Neural progenitor cell (in vitro differentiated cells): ENCODE results near the gene VTA1. TPM values are rescaled to one million over a fixed set of nuclear protein-coding genes. Genes with fewer than 3 reads are reported as not detected.
A peak's percentile ranks its signal among the peaks of the same experiment; 100 is the strongest.
"Not testable (repeated sequence)": the region's sequence is repeated elsewhere in the genome, so short reads cannot be mapped to it uniquely, and the experiment has no call there.

ENCODE experiments used
- DNase-seq: peaks from one replicate; pipeline ENCODE4 v3.0.0-alpha.2; 2016; ENCODE audit warnings: low spot score
- H2AFZ ChIP-seq: fragments of 200-600 bp; sonication (generic); replicated peaks from 2 replicates; pipeline ENCODE4 v1.6.1; 2016; ENCODE audit warnings: antibody characterized with exemption
- H3F3A ChIP-seq: fragments of 200-600 bp; sonication (generic); 2 replicates; pipeline ENCODE4 v1.6.1; 2016; ENCODE audit warnings: antibody characterized with exemption, low read depth
- H3K27ac ChIP-seq: fragments of 200-600 bp; sonication (generic); 2 replicates; pipeline ENCODE4 v1.5.1; 2016; ENCODE audit warnings: mild to moderate bottlenecking
- H3K27me3 ChIP-seq: fragments of 200-600 bp; sonication (generic); 2 replicates; pipeline ENCODE4 v1.6.1; 2016; ENCODE audit warnings: mild to moderate bottlenecking, moderate library complexity
- H3K36me3 ChIP-seq: fragments of 200-600 bp; sonication (generic); 2 replicates; pipeline ENCODE4 v1.5.1; 2016
- H3K4me1 ChIP-seq: fragments of 200-600 bp; sonication (generic); 2 replicates; pipeline ENCODE4 v1.6.1; 2016; ENCODE audit warnings: mixed run types
- H3K4me2 ChIP-seq: fragments of 200-600 bp; sonication (generic); 2 replicates; pipeline ENCODE4 v1.6.1; 2016
- H3K4me3 ChIP-seq: fragments of 200-600 bp; sonication (generic); 2 replicates; pipeline ENCODE4 v1.5.1; 2016
- H3K79me2 ChIP-seq: fragments of 200-600 bp; sonication (generic); 2 replicates; pipeline ENCODE4 v1.6.1; 2016; ENCODE audit warnings: low read depth
- H3K9ac ChIP-seq: fragments of 200-600 bp; sonication (generic); 2 replicates; pipeline ENCODE4 v1.6.1; 2016
- H3K9me3 ChIP-seq: fragments of 200-600 bp; sonication (generic); 2 replicates; pipeline ENCODE4 v1.5.1; 2016; ENCODE audit warnings: low read depth
- H4K20me1 ChIP-seq: fragments of 200-600 bp; sonication (generic); 2 replicates; pipeline ENCODE4 v1.6.1; 2016; ENCODE audit warnings: low read depth
- H3K27ac Mint-ChIP-seq: 3 replicates; pipeline ENCODE4 v1.8.0; 2021; ENCODE audit warnings: mixed read lengths
- H3K27me3 Mint-ChIP-seq: 2 replicates; pipeline ENCODE4 v1.8.0; 2022; ENCODE audit warnings: low read depth, mild to moderate bottlenecking, inconsistent platforms, moderate library complexity, mixed read lengths; ENCODE audit not compliant: insufficient read depth
- H3K36me3 Mint-ChIP-seq: 3 replicates; pipeline ENCODE4 v1.8.0; 2021; ENCODE audit warnings: mixed read lengths
- H3K4me1 Mint-ChIP-seq: 3 replicates; pipeline ENCODE4 v1.8.0; 2021; ENCODE audit warnings: mixed read lengths
- H3K4me3 Mint-ChIP-seq: 3 replicates; pipeline ENCODE4 v1.8.0; 2021; ENCODE audit warnings: mild to moderate bottlenecking, moderate library complexity, mixed read lengths
- H3K9me3 Mint-ChIP-seq: 3 replicates; pipeline ENCODE4 v1.8.0; 2020; ENCODE audit warnings: mixed read lengths
- EZH2 ChIP-seq: fragments of 200-600 bp; sonication (generic); IDR thresholded peaks from 2 replicates; pipeline ENCODE4 v1.6.1; 2017; ENCODE audit warnings: antibody characterized with exemption, mild to moderate bottlenecking, moderate library complexity
- EZH2phosphoT487 ChIP-seq: fragments of 200-600 bp; sonication (generic); IDR thresholded peaks from 2 replicates; pipeline ENCODE4 v1.6.1; 2017; ENCODE audit warnings: antibody characterized with exemption
- total RNA-seq: library from RNA; depleted of rRNA; stranded (reverse); fragments of >200 nt; gene quantifications from 2 replicates; pipeline ENCODE4 v1.2.3, GENCODE V29; 2015; ENCODE audit warnings: low replicate concordance
- TF ChIP-seq, protein P1 (sequence below): fragments of 200-600 bp; sonication (generic); IDR thresholded peaks from 2 replicates; pipeline ENCODE4 v1.5.1; 2017; ENCODE audit warnings: antibody characterized with exemption, mild to moderate bottlenecking

Gene VTA1
- total RNA-seq, 1 donor from 2014 or later, result 92.6 TPM

DNA sequence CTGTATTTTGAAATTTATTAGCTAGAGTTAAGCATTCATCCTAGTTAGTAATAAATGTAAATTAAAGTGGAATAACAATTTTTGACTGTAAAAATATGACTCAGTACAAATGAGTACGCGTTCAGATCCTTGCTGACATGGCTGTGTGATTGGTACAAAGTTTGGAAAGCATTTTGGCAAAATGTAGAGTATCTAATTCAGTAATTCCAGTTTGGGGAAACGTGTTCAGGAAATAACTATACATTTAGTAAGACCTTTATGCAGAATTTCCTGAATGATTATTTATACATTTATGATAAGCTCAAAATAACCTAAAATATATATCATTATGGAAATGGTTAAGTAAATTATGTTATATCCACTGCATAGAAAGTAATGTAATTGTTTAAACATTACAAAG lies 8.0 kb downstream of the VTA1 start:
- DNase-seq, result no peak
- peaks cover 100% of the 10 kb centered on the region for H3K79me2 ChIP-seq
- no peaks in the 10 kb centered on the region for H3K27me3 Mint-ChIP-seq
- no peak for TF ChIP-seq EZH2phosphoT487
- TF ChIP-seq EZH2, result no peak
- TF ChIP-seq, protein P1, sequence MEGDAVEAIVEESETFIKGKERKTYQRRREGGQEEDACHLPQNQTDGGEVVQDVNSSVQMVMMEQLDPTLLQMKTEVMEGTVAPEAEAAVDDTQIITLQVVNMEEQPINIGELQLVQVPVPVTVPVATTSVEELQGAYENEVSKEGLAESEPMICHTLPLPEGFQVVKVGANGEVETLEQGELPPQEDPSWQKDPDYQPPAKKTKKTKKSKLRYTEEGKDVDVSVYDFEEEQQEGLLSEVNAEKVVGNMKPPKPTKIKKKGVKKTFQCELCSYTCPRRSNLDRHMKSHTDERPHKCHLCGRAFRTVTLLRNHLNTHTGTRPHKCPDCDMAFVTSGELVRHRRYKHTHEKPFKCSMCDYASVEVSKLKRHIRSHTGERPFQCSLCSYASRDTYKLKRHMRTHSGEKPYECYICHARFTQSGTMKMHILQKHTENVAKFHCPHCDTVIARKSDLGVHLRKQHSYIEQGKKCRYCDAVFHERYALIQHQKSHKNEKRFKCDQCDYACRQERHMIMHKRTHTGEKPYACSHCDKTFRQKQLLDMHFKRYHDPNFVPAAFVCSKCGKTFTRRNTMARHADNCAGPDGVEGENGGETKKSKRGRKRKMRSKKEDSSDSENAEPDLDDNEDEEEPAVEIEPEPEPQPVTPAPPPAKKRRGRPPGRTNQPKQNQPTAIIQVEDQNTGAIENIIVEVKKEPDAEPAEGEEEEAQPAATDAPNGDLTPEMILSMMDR, result no peak
- no peak overlapping the region for H3K9ac ChIP-seq
- H3K27me3 ChIP-seq, result no peaks in the 10 kb centered on the region
- no peak overlapping the region for H3K27ac Mint-ChIP-seq
- H3K4me1 ChIP-seq, result peaks cover 6% of the 10 kb centered on the region
- no peaks in the 10 kb centered on the region for H3K36me3 ChIP-seq
- no peaks in the 10 kb centered on the region for H3K4me1 Mint-ChIP-seq
- no peak overlapping the region for H3K4me2 ChIP-seq
- H3F3A ChIP-seq, result no peaks in the 10 kb centered on the region
- no peak overlapping the region for H3K4me3 Mint-ChIP-seq
- H2AFZ ChIP-seq, result no peak overlapping the region
- no peak overlapping the region for H3K4me3 ChIP-seq
- peaks cover 34% of the 10 kb centered on the region for H4K20me1 ChIP-seq
- no peaks in the 10 kb centered on the region for H3K9me3 Mint-ChIP-seq
- H3K9me3 ChIP-seq, result no peaks in the 10 kb centered on the region
- peaks cover 3% of the 10 kb centered on the region for H3K36me3 Mint-ChIP-seq
- no peak overlapping the region for H3K27ac ChIP-seq

DNA sequence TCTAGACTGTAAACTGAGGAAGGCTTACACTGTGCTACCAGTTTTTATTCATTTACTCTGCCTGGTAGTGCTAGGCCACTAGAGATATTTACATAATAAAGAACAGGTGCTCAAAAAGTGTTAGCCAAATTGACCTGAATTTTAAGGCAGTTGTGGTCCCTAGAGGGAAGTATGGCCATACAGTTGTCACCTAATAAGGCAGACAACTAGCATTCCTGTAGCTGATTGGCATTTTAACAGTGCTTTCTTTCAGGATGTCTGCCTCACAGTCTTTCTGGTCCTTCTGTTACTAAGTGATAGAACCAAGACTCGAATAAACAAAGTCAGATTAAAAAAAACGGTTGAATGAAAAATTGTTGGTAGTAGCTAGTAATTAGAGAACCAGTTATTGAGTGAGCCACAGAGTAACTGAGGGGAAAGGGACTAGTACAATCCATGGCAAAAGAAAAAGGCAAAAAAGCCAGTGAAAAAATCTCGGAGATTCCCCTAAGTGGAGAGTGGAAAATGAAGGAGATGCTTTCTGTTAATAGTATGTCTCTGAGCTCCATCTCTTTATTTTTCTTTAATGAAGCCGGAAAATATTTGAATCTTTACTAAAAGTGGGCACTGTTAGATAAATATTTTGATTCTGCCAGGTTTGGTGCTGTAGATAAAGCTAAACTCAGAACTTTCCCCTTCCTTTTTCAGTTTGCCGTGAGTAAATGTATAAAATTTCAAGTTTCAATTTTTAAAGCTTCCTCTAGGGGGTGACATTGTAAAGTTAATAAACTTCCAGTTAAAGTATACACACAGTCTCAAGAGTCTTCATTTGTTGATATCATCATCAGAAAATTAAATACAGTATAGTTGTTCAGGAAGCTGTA lies 9.1 kb downstream of the VTA1 start:
- Mint-ChIP-seq H3K27ac (no peak overlapping the region), H3K27me3 (no peaks in the 10 kb centered on the region), H3K4me1 (no peaks in the 10 kb centered on the region), H3K36me3 (no peaks in the 10 kb centered on the region), H3K9me3 (no peaks in the 10 kb centered on the region), H3K4me3 (no peak overlapping the region)
- Histone ChIP-seq H4K20me1 (peaks cover 35% of the 10 kb centered on the region), H3F3A (no peaks in the 10 kb centered on the region), H3K9ac (no peak overlapping the region), H3K4me2 (no peak overlapping the region), H3K27ac (peak overlapping the region; percentile 24), H3K27me3 (no peaks in the 10 kb centered on the region), H2AFZ (no peak overlapping the region), H3K79me2 (peaks cover 100% of the 10 kb centered on the region), H3K36me3 (no peaks in the 10 kb centered on the region), H3K9me3 (no peaks in the 10 kb centered on the region), H3K4me1 (peaks cover 6% of the 10 kb centered on the region), H3K4me3 (no peak overlapping the region)
- peak; percentile 13 for DNase-seq
- no peak for TF ChIP-seq EZH2
- TF ChIP-seq, protein P1, result peak; percentile 62

DNA sequence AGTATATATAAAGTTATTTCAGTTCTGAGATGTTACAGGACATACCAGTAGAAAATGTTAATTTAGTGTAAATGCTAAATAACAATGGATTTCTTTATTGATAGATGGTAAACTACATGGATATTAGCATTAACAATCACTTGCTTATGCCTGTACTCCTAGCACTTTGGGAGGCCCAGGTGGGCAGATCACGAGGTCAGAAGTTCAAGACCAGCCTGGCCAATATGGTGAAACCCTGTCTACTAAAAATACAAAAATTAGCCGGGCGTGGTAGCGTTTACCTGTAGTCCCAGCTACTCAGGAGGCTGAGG lies 9.7 kb downstream of the VTA1 start:
- H3K27ac ChIP-seq, DNase-seq, H3K9me3 Mint-ChIP-seq, H3K9me3 ChIP-seq, H3K36me3 ChIP-seq, H2AFZ ChIP-seq, H3K27me3 ChIP-seq, H3K9ac ChIP-seq, H3K4me3 Mint-ChIP-seq, H3F3A ChIP-seq, H3K4me2 ChIP-seq, H3K27ac Mint-ChIP-seq, H3K36me3 Mint-ChIP-seq, H3K27me3 Mint-ChIP-seq, H3K4me1 ChIP-seq, H3K4me1 Mint-ChIP-seq, H3K4me3 ChIP-seq: not testable (repeated sequence)
- peaks cover 100% of the 10 kb centered on the region for H3K79me2 ChIP-seq
- peaks cover 30% of the 10 kb centered on the region for H4K20me1 ChIP-seq

DNA sequence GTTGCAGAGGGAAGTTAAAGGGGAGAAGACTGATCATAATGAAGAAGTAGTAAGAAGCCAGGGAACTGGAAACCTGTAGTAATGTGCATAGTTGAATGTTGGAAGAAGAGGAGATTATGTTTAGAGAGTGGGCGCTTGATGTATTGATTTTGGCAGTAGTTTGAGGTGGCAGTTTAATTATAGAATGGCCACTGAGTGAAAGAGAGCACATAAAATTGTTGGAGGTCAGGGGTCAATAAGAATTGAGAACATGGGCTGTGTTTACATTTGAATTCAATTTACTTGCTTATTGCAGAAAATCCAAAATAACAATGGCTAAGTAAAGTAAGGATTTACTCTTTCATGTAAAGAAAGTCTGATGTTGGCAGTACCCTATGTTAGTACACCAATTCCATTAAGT lies 15.7 kb downstream of the VTA1 start:
- Mint-ChIP-seq H3K4me1 (no peaks in the 10 kb centered on the region), H3K9me3 (no peaks in the 10 kb centered on the region)

More for the DNA sequence above, 15.7 kb downstream of the VTA1 start:
- TF ChIP-seq EZH2phosphoT487 (no peak), EZH2 (no peak)
- TF ChIP-seq, protein P1, result no peak
- H3K27ac ChIP-seq, result no peak overlapping the region
- H4K20me1 ChIP-seq, result peaks cover 20% of the 10 kb centered on the region
- H3K4me3 ChIP-seq, result no peak overlapping the region
- H3K36me3 ChIP-seq, result no peaks in the 10 kb centered on the region
- H3K9me3 ChIP-seq, result no peaks in the 10 kb centered on the region
- peaks cover 2% of the 10 kb centered on the region for H3K36me3 Mint-ChIP-seq
- H3K4me3 Mint-ChIP-seq, result no peak overlapping the region
- H3K27me3 ChIP-seq, result no peaks in the 10 kb centered on the region
- no peaks in the 10 kb centered on the region for H3K4me1 ChIP-seq
- no peaks in the 10 kb centered on the region for H3F3A ChIP-seq
- H3K27ac Mint-ChIP-seq, result no peak overlapping the region
- no peaks in the 10 kb centered on the region for H3K27me3 Mint-ChIP-seq
- no peak overlapping the region for H3K4me2 ChIP-seq
- DNase-seq, result no peak
- peaks cover 79% of the 10 kb centered on the region for H3K79me2 ChIP-seq
- no peak overlapping the region for H3K9ac ChIP-seq
- H2AFZ ChIP-seq, result no peak overlapping the region
